HepG2 (cell line): ENCODE results near the gene EXOC6B. TPM values are rescaled to one million over a fixed set of nuclear protein-coding genes. Genes with fewer than 3 reads are reported as not detected.
A peak's percentile ranks its signal among the peaks of the same experiment; 100 is the strongest.

Experiments used
- ATAC-seq: fragments of 200-7000 bp; cut with Tn5 transposase; 3 replicates; pipeline ENCODE4 v1.9.1; 2020; ENCODE audit warnings: mild to moderate bottlenecking, moderate library complexity
- BruUV-seq: library from RNA; stranded (reverse); fragments of 400-500 nt; replicated peaks from 2 replicates; lab custom pipeline; 2021; lab: Mats Ljungman, UMichigan
- CTCF ChIA-PET: fragments of 300-600 bp; formaldehyde crosslinking; extraction: SDS; loops from one replicate; lab custom pipeline; 2021; ENCODE audit warnings: low total read pairs, inconsistent platforms, low intra/inter-chr PET ratio; lab: Yijun Ruan, JAX
- POLR2A ChIA-PET: fragments of 350-600 bp; sonication (Branson Sonifier 250); formaldehyde crosslinking; loops from one replicate; lab custom pipeline; 2020; ENCODE audit warnings: antibody characterized with exemption, inconsistent platforms; lab: Yijun Ruan, JAX
- DNase-seq: peaks from one replicate; pipeline ENCODE4 v3.0.0-alpha.2; 2015; ENCODE audit warnings: low spot score
- FAIRE-seq: peaks from 3 replicates; lab custom pipeline; 2011; peaks lifted over from hg19 to GRCh38; lab: Jason Lieb, UNC
- H2AFZ ChIP-seq: one replicate; pipeline ENCODE4 v1.6.1; 2011; ENCODE audit warnings: low read length, inconsistent platforms
- H3K27ac ChIP-seq: fragments of 300-600 bp; 3 replicates; pipeline ENCODE4 v1.8.0; 2011; ENCODE audit warnings: mixed run types, mild to moderate bottlenecking, mixed read lengths, low read length, inconsistent platforms; ENCODE audit not compliant: insufficient read depth; ENCODE audit errors: extremely low read length
- H3K27me3 ChIP-seq, 2 experiments: fragments of 200-600 bp in 1 of 2; 2 replicates in 1 of 2; 3 replicates in 1 of 2; pipeline versions ENCODE4 v1.6.0 to v1.8.0; 2011; ENCODE audit warnings: low read length in 2 of 2, mild to moderate bottlenecking in 2 of 2, moderate library complexity in 2 of 2, inconsistent platforms in 1 of 2; ENCODE audit not compliant: insufficient read depth in 2 of 2, control insufficient read depth in 1 of 2
- H3K36me3 ChIP-seq, 2 experiments: fragments of 200-600 bp in 1 of 2; replicated peaks in 1 of 2; 2 replicates in 1 of 2; 3 replicates in 1 of 2; pipeline versions ENCODE4 v1.5.1 to v1.8.0; 2011; ENCODE audit warnings: low read length in 2 of 2, inconsistent platforms in 1 of 2; ENCODE audit not compliant: insufficient read depth in 2 of 2, control insufficient read depth in 1 of 2
- H3K4me1 ChIP-seq: 2 replicates; pipeline ENCODE4 v1.5.1; 2012; ENCODE audit warnings: low read length, inconsistent platforms; ENCODE audit not compliant: insufficient read depth
- H3K4me2 ChIP-seq: 2 replicates; pipeline ENCODE4 v1.6.0; 2011; ENCODE audit warnings: low read depth, low read length, inconsistent platforms
- H3K4me3 ChIP-seq, 3 experiments: fragments of 200-600 bp in 1 of 3; sonication (generic), shearing (Covaris generic) in 1 of 3; replicated peaks in 1 of 3; 2 replicates each; pipeline ENCODE4 v1.5.1; 2011 to 2016; ENCODE audit warnings: low read length in 3 of 3, inconsistent platforms in 2 of 3, low read depth in 2 of 3, mild to moderate bottlenecking in 2 of 3, control low read depth in 1 of 3, mixed read lengths in 1 of 3; ENCODE audit not compliant: insufficient read depth in 1 of 3
- H3K79me2 ChIP-seq: one replicate; pipeline ENCODE4 v1.6.1; 2011; ENCODE audit warnings: low read length, inconsistent platforms; ENCODE audit not compliant: insufficient read depth
- H3K9ac ChIP-seq: 2 replicates; pipeline ENCODE4 v1.6.0; 2011; ENCODE audit warnings: mild to moderate bottlenecking, low read depth, low read length, inconsistent platforms; ENCODE audit not compliant: insufficient read depth
- H3K9me3 ChIP-seq: 2 replicates; pipeline ENCODE4 v1.5.1; 2012; ENCODE audit warnings: mild to moderate bottlenecking, low read length
- H4K20me1 ChIP-seq: 2 replicates; pipeline ENCODE4 v1.6.0; 2011; ENCODE audit warnings: inconsistent platforms, mild to moderate bottlenecking, low read length, moderate library complexity; ENCODE audit not compliant: insufficient read depth
- ATF1 ChIP-seq: IDR thresholded peaks from 2 replicates; pipeline ENCODE4 v1.6.1; 2016; ENCODE audit warnings: mild to moderate bottlenecking, control low read depth
- GFI1 ChIP-seq: sonication (generic); formaldehyde crosslinking; IDR thresholded peaks from 2 replicates; pipeline ENCODE4 v1.5.0; 2020; ENCODE audit warnings: missing genetic modification reagents, mild to moderate bottlenecking, borderline replicate concordance
- IRF2 ChIP-seq: IDR thresholded peaks from 2 replicates; pipeline ENCODE4 v1.6.1; 2018; ENCODE audit warnings: missing genetic modification reagents, missing compliant biosample characterization
- NFIB ChIP-seq: sonication (generic); formaldehyde crosslinking; IDR thresholded peaks from 2 replicates; pipeline ENCODE4 v1.9.0; 2021; ENCODE audit warnings: missing genetic modification reagents, mild to moderate bottlenecking, borderline replicate concordance
- NFIC ChIP-seq: IDR thresholded peaks from 2 replicates; pipeline ENCODE4 v1.6.1; 2012; ENCODE audit warnings: mild to moderate bottlenecking, low read length, inconsistent platforms
- SMYD3 ChIP-seq: sonication (generic); formaldehyde crosslinking; IDR thresholded peaks from 2 replicates; pipeline ENCODE4 v1.8.1; 2023; ENCODE audit warnings: mild to moderate bottlenecking, missing genetic modification reagents
- SOX5 ChIP-seq: IDR thresholded peaks from 2 replicates; pipeline ENCODE4 v1.6.1; 2016; ENCODE audit warnings: borderline replicate concordance
- ZFY ChIP-seq: sonication (generic); formaldehyde crosslinking; IDR thresholded peaks from 2 replicates; pipeline ENCODE4 v1.4.0; 2020; ENCODE audit warnings: missing genetic modification reagents
- WGBS: methylation state at CpG from one replicate; pipeline ENCODE4 v1.1.6; 2017; ENCODE audit warnings: low lambda C conversion rate; 5-methylcytosine and 5-hydroxymethylcytosine counted together
- in situ Hi-C: cut with HindIII; loops from 2 replicates; pipeline ENCODE4 v1.10.0; 2017; ENCODE audit warnings: low pct_unique_long_range_greater_than_20kb; ENCODE audit not compliant: extremely low pct_ligation_motif_present
- intact Hi-C: fragments of 100-400 bp; cut with micrococcal nuclease; formaldehyde crosslinking; loops from one replicate; pipeline ENCODE4 v1.10.0; 2022; ENCODE audit not compliant: unreplicated experiment
- polyA plus RNA-seq, 8 experiments: library from polyadenylated mRNA; depleted of rRNA in 3 of 8; stranded (reverse) in 7 of 8; unstranded in 1 of 8; fragments of >200 nt; fragmentation: Illumina TruSeq in 4 of 8; extraction: Trizol in 4 of 8; gene quantifications; 2 replicates each; pipeline versions ENCODE4 v1.2.1 to v1.2.3, GENCODE V29; 2011 to 2016; ENCODE audit warnings: low read depth in 4 of 8, missing spikeins in 1 of 8, mixed read lengths in 1 of 8; ENCODE audit not compliant: insufficient read depth in 1 of 8
- total RNA-seq, 5 experiments: library from RNA; depleted of rRNA; stranded (reverse); fragments of >200 nt; fragmentation: Illumina TruSeq; extraction: Trizol; gene quantifications; 2 replicates each; pipeline ENCODE4 v1.2.3, GENCODE V29; 2016; ENCODE audit warnings: low read depth in 1 of 5
- TF ChIP-seq, protein P1 (sequence below): sonication (generic); formaldehyde crosslinking; IDR thresholded peaks from 2 replicates; pipeline ENCODE4 v1.5.0; 2020; ENCODE audit warnings: mild to moderate bottlenecking, missing genetic modification reagents, borderline replicate concordance
- TF ChIP-seq, protein P2 (sequence below): sonication (generic); formaldehyde crosslinking; conservative IDR thresholded peaks from 2 replicates; pipeline ENCODE4 v1.4.0; 2020; ENCODE audit warnings: mild to moderate bottlenecking, missing genetic modification reagents, moderate library complexity

Gene EXOC6B
- total and polyA plus RNA-seq, 2 of the 13 experiments (the other 11 are each of a cell fraction or from before 2014, with no cell fraction given), result 9.1 to 15.9 TPM

DNA sequence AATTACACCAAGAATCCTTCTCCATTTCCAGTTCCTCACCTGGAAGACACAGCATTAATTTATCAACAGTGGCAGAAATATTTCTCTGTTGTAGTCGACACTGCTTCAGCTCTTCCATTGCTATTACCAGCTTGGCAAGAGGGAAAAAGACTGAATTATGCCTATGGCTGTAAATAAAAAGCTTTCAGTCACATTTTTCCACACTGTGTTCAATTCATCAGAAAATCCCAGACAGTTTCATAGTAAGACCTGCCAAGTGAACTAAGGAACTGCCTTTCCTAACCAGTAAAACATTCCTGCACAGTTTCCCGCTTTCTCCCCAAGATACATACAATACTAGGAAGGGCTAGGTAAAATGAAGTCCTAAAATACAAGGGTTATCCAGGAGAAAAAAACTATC lies 94.7 kb downstream of the EXOC6B start:
- H3K27ac ChIP-seq, result no peak overlapping the region
- ATAC-seq, result no peak
- no peaks in the 10 kb centered on the region for H3K27me3 ChIP-seq
- BruUV-seq, result no TSS peak
- H3K36me3 ChIP-seq, result no peaks in the 10 kb centered on the region; a peak in 1 of 5 replicates
- in situ Hi-C loops, result loop anchor here (25.0 kb wide), 1 partner anchor 1194 kb away; no protein-coding TSS in a partner anchor
- no peaks in the 10 kb centered on the region for H3K9me3 ChIP-seq
- intact Hi-C loops, result no loop called here
- peaks cover 3% of the 10 kb centered on the region for H3K4me1 ChIP-seq
- FAIRE-seq, result no peak
- TF ChIP-seq SOX5 (CRISPR knock-in tag), result no peak
- no peak for TF ChIP-seq ATF1 (CRISPR knock-in tag)
- no peak for TF ChIP-seq NFIC
- TF ChIP-seq GFI1, result no peak
- no peak for TF ChIP-seq IRF2
- TF ChIP-seq, protein P1, sequence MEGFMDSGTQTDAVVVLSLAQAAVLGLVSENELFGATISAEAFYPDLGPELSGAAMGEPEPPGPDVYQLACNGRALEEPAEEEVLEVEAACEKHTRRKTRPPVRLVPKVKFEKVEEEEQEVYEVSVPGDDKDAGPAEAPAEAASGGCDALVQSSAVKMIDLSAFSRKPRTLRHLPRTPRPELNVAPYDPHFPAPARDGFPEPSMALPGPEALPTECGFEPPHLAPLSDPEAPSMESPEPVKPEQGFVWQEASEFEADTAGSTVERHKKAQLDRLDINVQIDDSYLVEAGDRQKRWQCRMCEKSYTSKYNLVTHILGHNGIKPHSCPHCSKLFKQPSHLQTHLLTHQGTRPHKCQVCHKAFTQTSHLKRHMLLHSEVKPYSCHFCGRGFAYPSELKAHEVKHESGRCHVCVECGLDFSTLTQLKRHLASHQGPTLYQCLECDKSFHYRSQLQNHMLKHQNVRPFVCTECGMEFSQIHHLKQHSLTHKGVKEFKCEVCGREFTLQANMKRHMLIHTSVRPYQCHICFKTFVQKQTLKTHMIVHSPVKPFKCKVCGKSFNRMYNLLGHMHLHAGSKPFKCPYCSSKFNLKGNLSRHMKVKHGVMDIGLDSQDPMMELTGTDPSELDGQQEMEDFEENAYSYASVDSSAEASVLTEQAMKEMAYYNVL, result no peak
- no peak overlapping the region for H3K4me3 ChIP-seq
- H2AFZ ChIP-seq, result no peak overlapping the region
- ChIA-PET CTCF (no interaction called here), POLR2A (no interaction called here)
- no peak for DNase-seq
- H4K20me1 ChIP-seq, result no peaks in the 10 kb centered on the region
- H3K9ac ChIP-seq, result no peak overlapping the region
- WGBS, result 91% methylated on average over 2 of the region's 2 CpGs
- H3K4me2 ChIP-seq, result no peak overlapping the region
- H3K79me2 ChIP-seq, result no peaks in the 10 kb centered on the region

DNA sequence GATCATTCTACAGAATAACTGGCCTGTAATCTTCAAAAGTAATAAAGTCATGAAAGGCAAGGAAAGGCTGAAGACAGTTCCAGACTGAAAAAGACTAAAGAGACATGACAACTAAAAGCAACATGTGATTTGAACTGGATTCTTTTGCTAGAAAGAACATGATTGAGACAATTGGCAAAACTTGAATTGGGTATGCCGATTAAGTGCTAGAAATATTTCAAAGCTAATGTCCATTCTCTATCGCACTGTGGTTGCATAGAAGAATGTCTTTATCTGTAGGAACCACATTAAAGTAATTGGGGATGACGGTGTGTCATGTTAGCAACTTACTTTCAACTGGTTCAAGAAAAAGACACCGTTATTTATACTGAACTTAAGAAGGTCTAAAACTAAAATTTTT lies 98.5 kb downstream of the EXOC6B start:
- H3K27ac ChIP-seq, result no peak overlapping the region
- TF ChIP-seq, protein P2, sequence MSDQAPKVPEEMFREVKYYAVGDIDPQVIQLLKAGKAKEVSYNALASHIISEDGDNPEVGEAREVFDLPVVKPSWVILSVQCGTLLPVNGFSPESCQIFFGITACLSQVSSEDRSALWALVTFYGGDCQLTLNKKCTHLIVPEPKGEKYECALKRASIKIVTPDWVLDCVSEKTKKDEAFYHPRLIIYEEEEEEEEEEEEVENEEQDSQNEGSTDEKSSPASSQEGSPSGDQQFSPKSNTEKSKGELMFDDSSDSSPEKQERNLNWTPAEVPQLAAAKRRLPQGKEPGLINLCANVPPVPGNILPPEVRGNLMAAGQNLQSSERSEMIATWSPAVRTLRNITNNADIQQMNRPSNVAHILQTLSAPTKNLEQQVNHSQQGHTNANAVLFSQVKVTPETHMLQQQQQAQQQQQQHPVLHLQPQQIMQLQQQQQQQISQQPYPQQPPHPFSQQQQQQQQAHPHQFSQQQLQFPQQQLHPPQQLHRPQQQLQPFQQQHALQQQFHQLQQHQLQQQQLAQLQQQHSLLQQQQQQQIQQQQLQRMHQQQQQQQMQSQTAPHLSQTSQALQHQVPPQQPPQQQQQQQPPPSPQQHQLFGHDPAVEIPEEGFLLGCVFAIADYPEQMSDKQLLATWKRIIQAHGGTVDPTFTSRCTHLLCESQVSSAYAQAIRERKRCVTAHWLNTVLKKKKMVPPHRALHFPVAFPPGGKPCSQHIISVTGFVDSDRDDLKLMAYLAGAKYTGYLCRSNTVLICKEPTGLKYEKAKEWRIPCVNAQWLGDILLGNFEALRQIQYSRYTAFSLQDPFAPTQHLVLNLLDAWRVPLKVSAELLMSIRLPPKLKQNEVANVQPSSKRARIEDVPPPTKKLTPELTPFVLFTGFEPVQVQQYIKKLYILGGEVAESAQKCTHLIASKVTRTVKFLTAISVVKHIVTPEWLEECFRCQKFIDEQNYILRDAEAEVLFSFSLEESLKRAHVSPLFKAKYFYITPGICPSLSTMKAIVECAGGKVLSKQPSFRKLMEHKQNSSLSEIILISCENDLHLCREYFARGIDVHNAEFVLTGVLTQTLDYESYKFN, result no peak
- no peak for TF ChIP-seq ZFY (CRISPR knock-in tag)
- TF ChIP-seq SMYD3 (CRISPR knock-in tag), result 0 out of 2 replicates have a peak, but pooled peaks have one; percentile 27
- no peak for TF ChIP-seq NFIB (CRISPR knock-in tag)
- peaks cover 41% of the 10 kb centered on the region for H3K4me1 ChIP-seq
- H3K4me2 ChIP-seq, result no peak overlapping the region
- no peaks in the 10 kb centered on the region for H3K79me2 ChIP-seq
- DNase-seq (no peak), FAIRE-seq (no peak), ATAC-seq (no peak)
- ChIA-PET POLR2A (no interaction called here), CTCF (no interaction called here)
- no TSS peak for BruUV-seq
- no peaks in the 10 kb centered on the region for H3K9me3 ChIP-seq
- in situ Hi-C loops, result loop anchor here (25.0 kb wide), 1 partner anchor 1190 kb away; no protein-coding TSS in a partner anchor
- H3K27me3 ChIP-seq, result no peaks in the 10 kb centered on the region
- no peak overlapping the region for H2AFZ ChIP-seq
- WGBS, result 99% methylated on average over 4 of the region's 4 CpGs
- H3K9ac ChIP-seq, result no peak overlapping the region
- no peak overlapping the region for H3K4me3 ChIP-seq
- intact Hi-C loops, result no loop called here
- no peaks in the 10 kb centered on the region; a peak in 1 of 5 replicates for H3K36me3 ChIP-seq
- H4K20me1 ChIP-seq, result no peaks in the 10 kb centered on the region
